ENCODE data around the gene TSSK1B. TPM values are rescaled to one million over a fixed set of nuclear protein-coding genes. Genes with fewer than 3 reads are reported as not detected.

Gene TSSK1B
- total RNA-seq, 1 experiment from 2014 or later, result 0.17 TPM

DNA sequence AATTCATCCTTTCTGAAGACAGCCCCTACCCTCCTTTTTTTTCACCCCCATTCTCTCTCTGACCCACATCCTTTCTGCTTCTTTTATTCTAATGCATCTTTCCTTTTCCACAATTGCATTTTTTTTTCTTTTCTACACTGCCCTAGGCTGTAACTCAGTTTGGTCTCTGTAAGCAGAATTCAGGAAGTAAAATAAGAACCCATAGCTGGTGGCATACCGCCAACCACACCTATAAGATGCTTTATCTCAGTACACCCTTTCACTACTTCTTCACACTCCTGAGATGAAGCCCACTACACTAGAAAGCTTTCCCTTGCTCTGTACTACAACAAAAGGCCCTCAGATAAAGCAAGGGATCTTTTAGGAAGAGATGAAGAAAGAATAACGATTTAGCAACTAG is 16.1 kb upstream of the TSSK1B start:
- Histone ChIP-seq H3K23me2 (ENCODE audit: insufficient read length, low read depth, low read length, poor library complexity, severe bottlenecking) (no peaks in the 10 kb centered on the region), H2BK15ac (ENCODE audit: low read depth, low read length) (no peak overlapping the region), H3K27ac (ENCODE audit: insufficient read length, low read depth, low read length) (no peak overlapping the region), H3K4me1 (ENCODE audit: insufficient read depth, low read length) (no peaks in the 10 kb centered on the region), H4K91ac (ENCODE audit: insufficient read length, low read depth, low read length) (no peak overlapping the region), H3K14ac (ENCODE audit: insufficient read depth, low read length) (no peak overlapping the region), H3T11ph (ENCODE audit: low read length) (no peak overlapping the region), H3K79me2 (ENCODE audit: insufficient read depth, low read length) (no peaks in the 10 kb centered on the region), H3K23ac (ENCODE audit: insufficient read length, low read depth, low read length) (no peak overlapping the region), H2BK20ac (ENCODE audit: low read depth, low read length, poor library complexity, severe bottlenecking) (no peak overlapping the region), H2BK12ac (ENCODE audit: insufficient read length, low read depth, low read length) (no peak overlapping the region), H3K18ac (ENCODE audit: insufficient read length, low read depth, low read length) (no peak overlapping the region), H2AFZ (ENCODE audit: low read length) (no peak overlapping the region), H3K9me3 (ENCODE audit: control insufficient read depth, low read depth, low read length) (no peaks in the 10 kb centered on the region), H3K79me1 (ENCODE audit: insufficient read depth, low read depth, low read length, poor library complexity, severe bottlenecking) (no peaks in the 10 kb centered on the region), H3K4ac (ENCODE audit: low read depth, low read length) (no peak overlapping the region), H3K27me3 (ENCODE audit: insufficient read depth, low read length) (no peaks in the 10 kb centered on the region), H2AK5ac (ENCODE audit: insufficient read length, low read length) (no peak overlapping the region), H2BK5ac (ENCODE audit: insufficient read length, low read length) (no peak overlapping the region), H2BK120ac (ENCODE audit: low read depth, low read length, poor library complexity, severe bottlenecking) (no peak overlapping the region), H3K56ac (ENCODE audit: insufficient read length, low read depth, low read length) (no peak overlapping the region), H3K4me2 (ENCODE audit: insufficient read depth, insufficient read length, low read length) (no peak overlapping the region), H4K20me1 (ENCODE audit: control insufficient read depth, insufficient read depth, insufficient read length) (no peaks in the 10 kb centered on the region), H4K8ac (replicated peaks; ENCODE audit: insufficient read length, low read depth, low read length) (no peak overlapping the region), H4K5ac (ENCODE audit: insufficient read length, low read depth, low read length) (no peak overlapping the region), H3K9ac (ENCODE audit: extremely low read depth, insufficient read length, low read length) (no peak overlapping the region)
- H3K4me1 Mint-ChIP-seq, result no peaks in the 10 kb centered on the region
- H3K36me3 Mint-ChIP-seq (ENCODE audit: insufficient read depth in 1 of 3, low read depth in 3 of 3), result peaks cover 0 to 1% (median 0%) of the 10 kb centered on the region in 3 experiments; a peak in 1 of 7 replicates
- no peaks in the 10 kb centered on the region for H3K9me3 Mint-ChIP-seq
- WGBS (ENCODE audit: extremely low coverage, insufficient read length, low lambda C conversion rate), result no CpG with 5 or more reads among the region's 2 CpGs
- no peaks in the 10 kb centered on the region for H3K27me3 Mint-ChIP-seq (ENCODE audit: low read depth)
- H3K27ac Mint-ChIP-seq, result no peak overlapping the region
- H3K4me3 Mint-ChIP-seq, result no peak overlapping the region
- TF ChIP-seq, protein P1, sequence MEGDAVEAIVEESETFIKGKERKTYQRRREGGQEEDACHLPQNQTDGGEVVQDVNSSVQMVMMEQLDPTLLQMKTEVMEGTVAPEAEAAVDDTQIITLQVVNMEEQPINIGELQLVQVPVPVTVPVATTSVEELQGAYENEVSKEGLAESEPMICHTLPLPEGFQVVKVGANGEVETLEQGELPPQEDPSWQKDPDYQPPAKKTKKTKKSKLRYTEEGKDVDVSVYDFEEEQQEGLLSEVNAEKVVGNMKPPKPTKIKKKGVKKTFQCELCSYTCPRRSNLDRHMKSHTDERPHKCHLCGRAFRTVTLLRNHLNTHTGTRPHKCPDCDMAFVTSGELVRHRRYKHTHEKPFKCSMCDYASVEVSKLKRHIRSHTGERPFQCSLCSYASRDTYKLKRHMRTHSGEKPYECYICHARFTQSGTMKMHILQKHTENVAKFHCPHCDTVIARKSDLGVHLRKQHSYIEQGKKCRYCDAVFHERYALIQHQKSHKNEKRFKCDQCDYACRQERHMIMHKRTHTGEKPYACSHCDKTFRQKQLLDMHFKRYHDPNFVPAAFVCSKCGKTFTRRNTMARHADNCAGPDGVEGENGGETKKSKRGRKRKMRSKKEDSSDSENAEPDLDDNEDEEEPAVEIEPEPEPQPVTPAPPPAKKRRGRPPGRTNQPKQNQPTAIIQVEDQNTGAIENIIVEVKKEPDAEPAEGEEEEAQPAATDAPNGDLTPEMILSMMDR (conservative IDR thresholded peaks at IDR 0.05), result no peak
- no peak for DNase-seq

Measured in H9 (cell line).